HG02588 (cell line): Measurements from ENCODE around the gene NRARP.
A peak's percentile ranks its signal among the peaks of the same experiment; 100 is the strongest.
"Not testable (repeated sequence)": the region's sequence is repeated elsewhere in the genome, so short reads cannot be mapped to it uniquely, and the experiment has no call there.

Source experiments
- ATAC-seq: cut with Tn5 transposase; IDR thresholded peaks from one replicate; pipeline ENCODE4 v1.9.1; 2021; ENCODE audit warnings: mild to moderate bottlenecking, moderate library complexity; ENCODE audit not compliant: unreplicated experiment

NRARP gene

DNA sequence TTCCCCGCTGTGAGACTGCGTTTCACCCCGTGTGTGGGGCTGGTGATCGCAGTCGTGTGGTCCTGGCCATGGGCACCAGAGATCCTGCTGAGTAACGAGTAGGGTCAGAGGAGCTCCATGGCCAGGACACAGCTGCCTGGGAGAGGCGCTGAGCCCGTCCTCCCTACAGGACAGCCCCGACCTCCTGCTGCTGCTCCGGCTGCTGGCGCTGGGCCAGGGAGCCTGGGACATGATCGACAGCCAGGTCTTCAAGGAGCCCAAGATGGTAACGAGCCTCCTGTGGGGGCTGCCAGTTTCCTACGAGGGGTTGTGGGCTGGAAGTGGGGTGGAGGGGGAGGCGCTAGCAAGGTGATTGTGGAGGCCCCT, 35.9 kb downstream of the NRARP start:
- no peak for ATAC-seq

DNA sequence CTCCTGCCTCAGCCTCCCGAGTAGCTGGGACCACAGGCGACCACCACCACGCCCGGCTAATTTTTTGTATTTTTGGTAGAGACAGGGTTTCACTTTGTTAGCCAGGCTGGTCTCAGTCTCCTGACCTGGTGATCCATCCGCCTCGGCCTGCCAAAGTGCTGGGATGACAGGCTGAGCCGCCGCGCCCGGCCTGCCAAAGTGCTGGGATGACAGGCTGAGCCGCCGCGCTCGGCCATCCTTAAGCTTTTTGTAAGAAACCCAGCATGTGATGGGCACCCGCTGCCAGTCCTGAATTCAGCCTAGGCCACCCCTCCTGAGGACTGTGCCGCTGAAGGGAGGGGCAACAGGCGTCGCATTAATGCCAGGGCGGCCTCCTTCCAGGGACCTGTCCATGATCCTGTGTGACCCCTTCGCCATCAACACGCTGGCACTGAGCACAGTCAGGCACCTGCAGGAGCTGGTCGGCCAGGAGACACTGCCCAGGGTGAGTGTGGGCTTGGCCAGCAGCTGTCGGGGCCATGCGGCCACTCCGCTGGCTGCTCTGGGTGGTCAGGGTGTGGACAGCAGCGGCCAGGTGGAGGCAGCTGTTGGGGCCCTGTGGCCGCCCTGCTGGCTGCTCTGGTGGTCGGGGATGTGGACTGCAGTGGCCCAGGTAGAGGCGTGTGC, 36.4 kb downstream of the NRARP start:
- ATAC-seq: no peak

DNA sequence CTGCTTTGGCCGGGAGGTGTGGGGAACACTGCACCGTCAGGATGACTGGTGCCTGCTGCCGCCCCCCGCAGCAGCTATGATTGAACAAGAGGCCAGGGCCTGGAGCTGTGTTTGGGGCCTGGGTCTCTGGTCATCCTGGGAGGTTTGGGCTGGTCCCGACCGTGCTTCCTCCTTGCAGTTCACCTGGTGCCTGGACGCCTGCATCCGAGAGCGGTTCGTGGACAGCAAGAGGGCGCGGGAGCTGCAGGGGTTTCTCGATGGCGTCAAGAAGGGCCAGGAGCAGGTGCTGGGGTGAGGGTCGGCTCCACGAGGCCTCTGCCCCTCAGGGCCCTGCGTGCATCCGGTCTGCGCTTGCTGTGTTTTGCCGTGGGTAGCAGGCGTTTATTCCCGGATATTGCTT, 38.0 kb downstream of the NRARP start:
- no peak for ATAC-seq

DNA sequence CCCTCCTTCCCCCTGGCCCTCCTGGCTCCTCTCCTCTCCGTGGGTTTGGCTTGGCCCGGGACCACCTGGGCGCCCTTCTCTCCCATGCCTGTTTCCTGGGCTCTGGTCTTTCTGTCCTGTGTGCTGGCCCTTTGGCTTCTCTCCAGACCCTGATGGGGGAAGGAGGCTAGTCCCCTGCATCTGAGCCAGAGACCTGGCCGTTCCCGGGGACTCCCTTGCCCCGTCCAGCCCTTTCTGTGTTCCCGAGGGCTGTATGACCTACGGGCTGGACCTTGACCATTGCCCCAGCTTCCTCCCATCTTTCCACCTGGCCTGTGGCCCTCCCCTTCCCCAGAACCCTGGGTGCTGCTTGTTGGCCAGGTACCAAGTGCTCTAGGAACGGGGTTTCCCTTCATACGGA, 38.6 kb downstream of the NRARP start:
- no peak for ATAC-seq

DNA sequence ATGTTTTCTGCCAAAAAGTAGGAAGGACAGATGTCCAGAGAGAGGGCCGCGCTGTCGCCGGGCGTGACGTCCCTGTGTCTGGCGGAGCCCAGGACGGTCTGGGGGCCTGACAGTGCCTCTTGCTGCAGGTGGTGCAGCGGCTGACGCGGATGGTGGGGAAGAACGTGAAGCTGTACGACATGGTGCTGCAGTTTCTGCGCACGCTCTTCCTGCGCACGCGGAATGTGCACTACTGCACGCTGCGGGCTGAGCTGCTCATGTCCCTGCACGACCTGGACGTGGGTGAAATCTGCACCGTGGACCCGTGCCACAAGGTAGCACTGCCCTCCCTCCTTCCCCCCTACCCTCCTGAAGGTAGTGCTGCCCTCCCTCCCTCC, 39.2 kb downstream of the NRARP start:
- ATAC-seq: no peak

DNA sequence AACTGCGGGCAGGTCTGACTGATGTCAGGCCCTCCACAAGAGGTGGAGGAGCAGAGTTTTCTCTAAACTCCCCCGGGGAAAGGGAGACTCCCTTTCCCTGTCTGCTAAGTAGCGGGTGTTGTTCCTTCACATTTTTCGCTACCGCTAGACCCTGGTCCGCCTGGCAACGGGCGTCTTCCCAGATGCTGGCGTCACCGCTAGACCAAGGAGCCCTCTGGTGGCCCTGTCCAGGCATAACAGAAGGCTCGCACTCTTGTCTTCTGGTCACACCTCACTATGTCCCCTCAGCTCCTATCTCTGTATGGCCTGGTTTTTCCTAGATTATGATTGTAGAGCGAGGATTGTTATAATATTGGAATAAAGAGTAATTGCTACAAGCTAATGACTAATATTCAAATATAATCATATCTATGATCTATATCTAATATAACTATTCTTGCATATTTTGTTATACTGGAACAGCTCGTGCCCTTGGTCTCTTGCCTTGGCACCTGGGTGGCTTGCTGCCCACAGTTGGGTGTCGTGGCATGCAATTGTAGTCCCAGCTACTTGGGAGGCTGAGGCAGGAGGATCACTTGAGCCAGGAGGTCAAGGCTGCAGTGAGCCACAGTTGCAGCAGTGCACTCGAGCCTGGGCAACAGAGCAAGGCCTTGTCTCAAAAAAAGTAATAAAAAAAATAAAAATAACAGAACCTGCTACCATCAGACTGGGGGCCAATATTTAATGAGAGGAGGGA, 39.7 kb downstream of the NRARP start:
- not testable (repeated sequence) for ATAC-seq

DNA sequence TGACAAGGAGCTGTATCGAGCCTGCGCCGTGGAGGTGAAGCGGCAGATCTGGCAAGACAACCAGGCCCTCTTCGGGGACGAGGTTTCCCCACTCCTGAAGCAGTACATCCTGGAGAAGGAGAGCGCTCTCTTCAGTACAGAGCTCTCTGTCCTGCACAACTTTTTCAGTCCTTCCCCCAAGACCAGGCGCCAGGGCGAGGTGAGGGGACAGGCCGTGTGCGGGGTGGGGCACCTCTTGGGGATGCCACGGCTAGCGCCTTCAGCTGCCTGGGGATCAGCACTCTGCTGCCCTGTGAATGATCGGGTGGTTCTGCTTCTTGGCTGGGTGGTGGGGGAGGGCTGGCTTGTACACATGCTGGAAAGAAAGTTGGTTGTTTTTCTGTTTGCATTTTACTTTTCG, 45.2 kb downstream of the NRARP start:
- no peak for ATAC-seq

DNA sequence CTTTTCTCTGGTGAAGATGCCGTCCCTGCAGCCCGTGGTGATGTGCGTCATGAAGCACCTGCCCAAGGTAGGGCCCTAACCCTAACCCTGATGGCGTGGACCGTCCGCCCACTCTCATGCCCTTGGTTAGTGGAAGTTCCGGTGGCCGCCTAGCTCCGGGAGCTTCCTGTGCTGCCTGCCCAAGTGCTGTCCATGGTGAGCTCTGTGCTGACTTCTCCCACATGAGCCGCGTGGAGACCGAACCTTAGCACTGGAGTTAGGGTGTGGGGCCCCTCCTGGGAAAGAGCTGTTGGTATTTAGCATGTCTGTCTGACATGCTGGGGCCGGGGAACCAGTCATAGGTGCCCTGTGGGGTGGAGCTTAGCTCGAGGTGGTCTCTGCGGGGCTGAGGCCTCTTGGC, 45.7 kb downstream of the NRARP start:
- no peak for ATAC-seq

DNA sequence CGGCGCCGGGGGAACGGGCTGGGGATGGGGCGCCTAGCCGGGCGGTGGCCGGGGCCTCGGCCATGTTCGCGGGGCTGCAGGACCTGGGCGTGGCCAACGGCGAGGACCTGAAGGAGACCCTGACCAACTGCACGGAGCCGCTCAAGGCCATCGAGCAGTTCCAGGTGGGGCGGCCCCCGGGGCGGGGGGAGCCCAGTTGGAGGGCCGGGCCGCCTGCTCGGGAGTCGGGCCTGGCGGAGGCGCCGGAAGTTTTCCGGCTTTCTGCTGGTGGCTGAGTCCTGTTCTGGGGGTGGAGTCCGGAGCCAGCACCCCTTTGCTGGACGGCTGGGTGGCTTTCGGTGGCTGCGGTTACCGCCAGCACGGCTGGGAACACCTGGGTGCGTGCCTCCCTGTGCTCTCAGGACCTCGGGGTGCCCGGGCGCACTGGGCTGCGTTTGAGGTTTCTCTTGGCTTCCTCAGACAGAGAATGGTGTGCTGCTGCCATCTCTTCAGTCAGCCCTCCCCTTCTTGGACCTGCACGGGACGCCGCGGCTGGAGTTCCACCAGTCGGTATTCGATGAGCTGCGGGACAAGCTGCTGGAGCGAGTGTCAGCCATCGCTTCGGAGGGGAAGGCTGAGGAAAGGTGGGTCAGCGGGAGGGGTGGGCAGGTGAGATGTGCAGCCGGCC, 46.5 kb downstream of the NRARP start:
- ATAC-seq: peak; percentile 24

DNA sequence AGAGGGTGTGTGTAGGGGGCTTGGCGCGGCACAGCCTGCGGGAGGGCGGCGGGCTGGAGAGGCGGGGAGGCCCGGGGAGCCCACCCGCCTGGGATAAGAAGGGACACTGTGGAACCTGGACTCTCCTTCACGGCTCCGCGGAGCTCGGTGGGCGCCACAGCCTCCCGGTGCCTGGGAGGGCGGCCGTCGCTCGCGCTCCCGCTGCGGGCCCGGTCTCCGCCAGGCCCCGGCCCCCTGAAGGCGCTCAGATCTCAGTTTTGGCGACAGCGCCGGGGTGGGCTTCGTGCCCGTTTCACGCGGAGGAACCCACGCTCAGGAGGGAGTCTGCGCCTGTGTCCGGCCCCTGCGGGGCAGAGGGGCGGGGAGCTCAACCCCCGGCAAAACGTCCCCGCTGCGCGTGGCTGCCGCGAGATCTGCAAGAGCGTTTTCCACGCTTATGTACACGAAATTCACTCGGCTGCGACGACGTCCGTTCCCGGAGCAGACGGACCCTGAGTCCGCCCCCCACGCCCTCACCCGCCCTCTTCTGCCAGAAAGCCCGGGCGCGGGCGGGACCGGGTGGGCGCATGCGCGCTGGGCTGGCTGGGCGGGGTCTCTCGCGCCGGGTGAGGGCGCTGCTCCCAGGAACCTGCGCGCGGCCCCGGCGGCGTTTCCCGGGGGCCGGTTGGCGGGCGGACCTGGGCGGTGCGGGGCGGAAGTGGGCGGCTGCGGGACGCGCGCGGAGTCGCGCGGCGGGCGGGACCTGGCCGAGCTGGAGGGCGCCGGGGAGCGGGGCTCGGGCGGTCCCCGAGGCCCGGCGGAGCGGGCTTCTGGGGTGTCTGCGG, 47.2 kb downstream of the NRARP start, which contains the start of gene NELFB:
TSS of gene NELFB (plus strand) at position 704 of the 824 bp plus-strand sequence.
- ATAC-seq: peak; percentile 79

DNA sequence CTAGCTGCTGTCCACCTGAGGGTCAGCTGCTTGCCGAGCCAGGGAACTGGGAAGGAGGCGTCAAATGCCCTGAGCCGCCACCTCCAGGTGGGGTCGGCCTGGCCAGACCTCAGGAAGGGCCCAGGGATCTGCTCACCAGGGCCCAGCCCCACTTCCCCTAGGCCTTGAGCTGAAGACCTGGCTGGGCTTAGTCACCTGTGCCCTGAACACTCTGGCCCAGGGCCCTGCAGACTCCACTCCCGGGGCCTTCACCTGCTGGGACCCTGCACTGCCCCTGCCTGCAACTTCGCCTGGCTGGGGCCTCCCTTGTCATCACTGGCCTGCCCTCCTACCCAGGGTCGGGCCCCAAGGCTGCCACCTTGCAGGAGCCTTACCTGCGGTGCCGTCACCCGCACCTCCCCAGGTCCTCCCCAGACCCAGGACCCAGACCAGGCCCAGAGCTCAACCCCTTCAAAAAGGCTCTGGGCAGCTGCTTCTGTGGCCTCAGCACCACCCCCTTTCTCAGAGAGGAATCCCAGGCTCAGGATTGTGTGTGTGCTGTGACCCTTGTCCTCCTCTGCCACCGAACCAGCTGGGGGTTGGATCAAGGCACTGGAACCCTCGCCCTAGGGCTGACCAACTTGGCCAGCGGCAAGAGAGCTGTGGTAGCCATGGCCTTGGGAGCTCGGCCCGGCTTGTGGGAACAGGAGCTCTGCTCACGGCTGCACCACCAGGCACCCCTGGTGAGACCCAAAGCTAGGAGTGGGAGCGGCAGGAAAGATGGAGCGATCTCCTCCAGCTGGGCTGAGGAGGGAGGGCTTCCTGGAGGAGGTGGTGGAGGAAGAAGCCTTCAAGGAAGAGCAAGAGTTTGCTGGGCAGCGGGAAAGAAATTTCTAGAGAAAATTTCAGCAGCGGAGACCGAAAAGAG, 48.1 kb downstream of the NRARP start:
- no peak for ATAC-seq

DNA sequence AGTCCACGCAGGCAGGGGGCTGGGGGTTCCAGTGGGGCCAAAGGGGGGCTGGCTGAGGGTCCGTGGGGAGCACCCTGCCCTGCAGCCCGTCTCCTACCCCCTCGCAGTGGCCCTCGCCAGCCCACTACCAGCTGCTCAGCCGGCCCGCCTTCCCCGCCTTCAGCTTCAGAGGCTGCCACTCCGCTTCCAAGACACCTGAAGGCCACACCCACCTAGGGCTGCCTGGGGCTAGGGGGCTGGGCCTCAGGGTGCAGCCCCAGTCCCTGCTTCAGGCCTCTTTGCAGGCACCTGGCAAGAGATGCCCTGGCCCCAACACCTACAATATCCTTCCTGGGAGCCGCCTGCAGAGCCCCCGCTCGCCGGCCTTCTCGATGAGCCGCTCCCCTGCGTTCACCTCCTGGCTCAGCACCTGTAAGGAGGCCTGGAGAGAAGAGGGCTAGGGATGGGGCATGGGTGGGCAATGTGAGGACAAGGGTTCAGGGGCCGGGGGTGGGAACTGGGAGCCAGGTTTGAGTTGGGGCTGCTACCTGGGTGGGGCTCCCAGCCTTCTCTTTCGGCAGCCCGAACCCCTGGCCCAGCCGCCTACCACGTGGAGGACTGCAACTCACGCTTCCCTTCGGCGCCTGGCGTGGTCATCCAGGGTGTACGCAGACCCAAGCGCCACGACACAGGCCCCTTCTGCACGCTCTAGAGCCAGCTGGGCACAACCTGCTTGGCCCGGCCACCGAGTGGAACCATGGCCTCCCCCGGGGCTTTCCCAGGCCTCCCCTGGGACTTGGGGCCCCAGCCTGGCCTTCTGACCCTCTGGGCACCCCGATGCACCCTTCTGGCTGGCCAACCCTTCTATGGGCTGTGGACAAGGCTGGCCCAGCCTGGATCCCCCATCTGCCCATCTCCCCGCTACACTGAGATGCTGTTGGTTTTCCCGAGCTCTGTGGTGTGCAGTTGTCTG, 49.2 kb downstream of the NRARP start:
- ATAC-seq: no peak

DNA sequence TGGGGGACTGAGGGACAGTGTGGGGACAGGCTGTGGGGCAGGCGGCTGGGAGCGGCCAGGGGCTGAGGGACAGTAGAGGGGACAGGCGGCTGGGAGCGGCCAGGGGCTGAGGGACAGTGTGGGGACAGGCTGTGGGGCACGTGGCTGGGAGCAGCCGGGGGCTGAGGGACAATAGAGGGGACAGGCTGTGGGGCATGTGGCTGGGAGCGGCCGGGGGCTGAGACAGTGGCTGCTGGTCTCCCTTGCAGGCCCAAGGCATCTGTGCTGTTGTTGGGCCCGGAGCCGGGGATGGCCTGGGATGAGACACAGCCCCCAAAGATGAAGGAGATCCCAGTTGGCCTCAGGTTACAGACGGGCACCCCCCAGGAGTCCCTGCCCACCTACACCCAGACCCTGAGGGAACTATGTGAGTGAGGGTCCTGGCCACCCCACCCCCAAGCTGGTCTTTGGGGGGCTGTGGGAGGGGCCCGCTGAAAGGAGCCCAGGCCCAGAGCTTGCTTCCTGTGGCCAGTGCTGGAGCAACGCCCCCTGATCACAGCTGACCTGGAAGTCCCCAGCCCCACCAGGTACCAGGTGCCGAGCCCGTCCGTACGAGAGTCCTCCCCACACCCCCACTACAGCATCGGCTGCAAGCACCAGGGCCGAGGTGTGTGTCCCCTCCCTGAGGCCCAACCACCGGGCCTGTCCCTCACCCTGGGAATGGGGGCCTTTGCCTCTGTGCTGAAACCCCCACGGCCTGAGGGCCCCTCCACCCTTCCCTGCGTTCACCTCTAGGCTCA, 50.4 kb downstream of the NRARP start:
- no peak for ATAC-seq

DNA sequence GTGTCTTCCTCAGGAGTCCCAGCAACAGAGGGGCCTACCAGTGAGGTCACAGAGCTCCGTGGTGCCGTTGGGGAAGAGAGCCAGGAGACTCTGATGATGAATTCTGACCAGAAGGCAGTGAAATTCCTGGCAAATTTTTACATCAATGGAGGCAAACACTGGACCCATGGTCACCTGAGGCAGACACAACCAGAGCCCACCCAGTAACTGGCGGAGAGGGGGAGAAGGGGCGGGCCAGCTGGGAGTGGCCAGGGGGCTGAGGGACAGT, 50.9 kb downstream of the NRARP start, which contains the start of gene STPG3:
TSS of gene STPG3 (plus strand) at position 93 of the 268 bp plus-strand sequence. CDS start at position 94, 1 bp downstream.
- no peak for ATAC-seq

DNA sequence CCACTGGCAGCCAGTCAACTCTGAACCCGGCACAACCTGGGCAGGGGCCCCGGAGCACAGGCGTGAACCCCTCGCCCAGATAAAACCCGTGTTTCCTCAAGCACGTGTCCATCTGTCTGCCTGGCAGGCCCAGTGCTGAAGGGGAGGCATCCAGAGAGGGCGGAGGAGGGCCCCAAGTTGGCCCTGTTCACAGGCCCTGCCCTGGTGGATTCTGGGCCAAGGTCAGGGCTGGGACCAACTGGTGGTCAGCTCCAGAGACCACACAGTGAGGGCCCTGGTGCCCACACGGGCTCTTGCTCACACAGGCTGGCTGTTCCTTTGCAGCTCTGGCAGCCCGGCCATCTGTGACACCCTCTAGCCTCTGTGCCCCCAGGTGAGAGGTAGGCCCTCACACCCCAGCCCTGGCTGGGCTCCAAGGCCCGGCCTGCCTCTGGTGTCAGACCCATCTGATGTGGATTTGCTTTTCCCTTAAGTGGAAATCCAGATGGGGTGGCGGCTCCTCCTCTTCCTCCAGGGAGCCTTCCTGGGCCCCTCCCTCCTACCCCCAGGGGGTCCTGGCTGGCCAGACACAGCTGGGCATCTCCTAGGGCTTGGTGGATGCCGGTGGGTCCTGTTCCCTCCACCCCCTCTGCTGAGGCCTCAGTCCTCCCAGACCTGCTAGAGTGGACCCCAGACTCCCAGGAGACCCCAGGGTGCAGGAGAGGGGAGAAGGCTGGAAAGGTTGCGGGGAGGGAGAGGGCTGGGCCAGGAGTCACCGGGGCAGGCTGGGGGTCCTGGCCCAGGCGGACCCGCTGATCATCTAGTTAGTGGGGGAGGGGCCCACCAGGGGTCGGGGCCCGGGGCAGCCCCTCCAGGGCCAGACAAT, 51.5 kb downstream of the NRARP start:
- no peak for ATAC-seq
